Ectodermal cell (in vitro differentiated cells): ENCODE measurements around the gene VAV3.

Experiments used
- H3K27ac ChIP-seq: 2 replicates; pipeline ENCODE4 v1.7.0; 2013; ENCODE audit warnings: mild to moderate bottlenecking, low read depth, low read length; ENCODE audit not compliant: insufficient read depth, poor library complexity, severe bottlenecking
- H3K27me3 ChIP-seq: 2 replicates; pipeline ENCODE4 v1.7.0; 2013; ENCODE audit warnings: mild to moderate bottlenecking, low read length; ENCODE audit not compliant: insufficient read depth, control insufficient read depth, poor library complexity, severe bottlenecking
- H3K36me3 ChIP-seq: one replicate; pipeline ENCODE4 v1.7.0; 2013; ENCODE audit warnings: low read length; ENCODE audit not compliant: control insufficient read depth, insufficient read depth
- H3K4me1 ChIP-seq: one replicate; pipeline ENCODE4 v1.7.0; 2013; ENCODE audit warnings: low read length; ENCODE audit not compliant: control insufficient read depth, insufficient read depth
- H3K4me3 ChIP-seq: 2 replicates; pipeline ENCODE4 v1.7.0; 2013; ENCODE audit warnings: low read depth, low read length, control low read depth; ENCODE audit not compliant: insufficient read depth
- H3K9me3 ChIP-seq: 2 replicates; pipeline ENCODE4 v1.7.0; 2013; ENCODE audit warnings: mild to moderate bottlenecking, low read length, moderate library complexity; ENCODE audit not compliant: control insufficient read depth
- WGBS, 2 experiments: methylation state at CpG; one replicate each; pipeline ENCODE4 v1.1.7; 2013; ENCODE audit warnings: missing lambda C conversion rate in 2 of 2; 5-methylcytosine and 5-hydroxymethylcytosine counted together

The VAV3 gene

DNA sequence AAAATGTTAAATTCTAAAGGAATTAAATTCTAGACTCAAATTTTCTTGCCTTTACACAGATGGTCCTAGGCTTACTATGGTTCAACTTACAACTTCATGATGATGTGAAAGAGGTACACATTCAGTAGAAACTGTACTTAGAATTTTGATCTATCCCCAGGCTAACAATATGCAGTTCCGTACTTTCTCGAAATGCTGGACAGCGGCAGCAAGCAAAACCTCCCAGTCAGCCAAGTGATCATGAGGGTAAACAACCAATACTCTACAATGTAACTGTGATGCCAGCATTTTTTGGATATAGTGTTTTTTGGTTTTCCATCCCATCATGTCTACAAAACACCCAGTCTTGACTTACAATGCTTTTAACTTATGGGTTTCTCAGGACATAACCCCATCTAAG, 25.7 kb downstream of the VAV3 start:
- Histone ChIP-seq H3K27ac (no peak overlapping the region), H3K36me3 (no peaks in the 10 kb centered on the region), H3K4me1 (peaks cover 8% of the 10 kb centered on the region), H3K9me3 (no peaks in the 10 kb centered on the region), H3K27me3 (no peaks in the 10 kb centered on the region), H3K4me3 (no peak overlapping the region)
- 90 to 97% methylated on average over 3 of the region's 3 CpGs for WGBS, 2 experiments

DNA sequence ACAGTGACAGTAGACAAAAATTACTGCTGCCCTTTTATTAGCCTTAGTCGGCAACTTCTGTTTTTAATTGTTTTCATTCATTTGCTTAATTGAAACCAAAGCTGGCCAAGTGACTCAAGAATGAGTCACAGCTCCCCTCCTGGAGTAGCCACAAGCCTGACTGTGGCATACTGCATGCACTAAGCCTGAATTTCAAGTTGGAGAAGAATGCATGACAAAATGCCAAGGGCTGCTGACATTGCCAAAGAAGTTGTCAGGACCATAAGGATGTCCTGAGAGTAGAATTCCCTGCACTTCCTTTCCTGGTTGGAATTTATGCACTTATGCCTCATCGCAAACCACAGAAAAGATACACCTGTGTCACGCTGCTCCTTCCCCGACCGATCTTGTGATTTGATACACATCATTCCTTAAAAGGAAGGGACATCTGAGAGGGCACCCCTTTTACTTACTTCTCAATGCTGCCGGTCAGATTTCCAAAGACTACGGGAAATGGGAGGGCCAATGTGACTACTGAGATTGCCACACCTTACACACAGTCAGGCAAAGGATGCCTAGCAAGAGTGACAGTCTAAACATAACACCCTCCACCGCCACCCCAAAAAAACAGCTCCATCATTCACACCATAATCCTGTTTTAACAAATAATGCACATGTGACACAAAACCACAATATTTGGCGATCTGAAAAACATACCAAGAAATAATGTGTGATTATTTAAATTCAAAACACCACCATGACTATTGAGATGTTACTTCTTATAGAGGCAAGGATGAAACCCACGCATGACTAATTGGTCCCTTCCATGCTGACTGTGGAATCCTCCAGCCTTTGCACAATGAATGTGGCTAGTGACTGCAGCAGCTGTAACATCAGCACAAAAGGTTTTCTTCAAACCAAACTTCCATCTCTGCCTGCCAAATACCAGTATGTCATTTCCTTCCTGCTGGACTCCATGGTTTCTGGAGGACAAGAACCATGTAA, 28.2 kb downstream of the VAV3 start:
- no peaks in the 10 kb centered on the region for H3K36me3 ChIP-seq
- peaks cover 8% of the 10 kb centered on the region for H3K4me1 ChIP-seq
- no peaks in the 10 kb centered on the region for H3K27me3 ChIP-seq
- no peak overlapping the region for H3K27ac ChIP-seq
- no peaks in the 10 kb centered on the region for H3K9me3 ChIP-seq
- H3K4me3 ChIP-seq: no peak overlapping the region
- WGBS, 2 experiments: 40 to 51% methylated on average over 9 to 10 of the region's 10 CpGs

DNA sequence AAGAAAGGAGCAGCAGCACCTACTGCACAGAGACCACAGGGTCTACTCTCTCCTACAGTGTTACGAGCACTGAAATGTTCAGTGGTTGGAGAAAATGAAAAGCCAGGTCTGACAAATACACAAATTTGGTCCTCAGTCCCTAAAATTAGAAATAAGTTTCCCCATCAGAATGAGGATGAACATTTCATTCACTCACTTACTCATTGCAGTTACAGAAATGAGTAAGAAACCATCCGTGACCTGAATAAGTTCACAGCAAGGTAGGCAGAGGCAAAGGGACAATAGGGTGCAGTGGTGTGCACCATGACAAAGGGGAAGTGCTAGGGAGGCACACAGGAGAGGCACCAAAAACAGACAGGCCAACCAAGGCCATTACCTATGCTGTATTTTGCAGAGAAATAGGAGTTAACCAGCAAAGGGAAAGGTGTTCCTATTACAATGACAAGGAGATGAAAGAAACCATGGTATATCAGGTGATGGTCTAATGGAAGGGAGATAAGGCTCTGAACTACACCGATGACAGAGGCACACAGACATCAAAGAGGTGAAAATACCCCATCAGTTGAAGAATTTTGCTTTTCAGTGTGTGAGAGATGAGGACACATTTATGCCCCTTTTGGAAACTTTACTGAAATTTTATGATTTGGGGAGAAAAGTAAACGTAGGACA, 29.4 kb downstream of the VAV3 start:
- WGBS, 2 experiments: 94 to 96% methylated on average over 4 of the region's 4 CpGs
- Histone ChIP-seq H3K27me3 (no peaks in the 10 kb centered on the region), H3K4me1 (peaks cover 8% of the 10 kb centered on the region), H3K27ac (no peak overlapping the region), H3K9me3 (no peaks in the 10 kb centered on the region), H3K36me3 (no peaks in the 10 kb centered on the region), H3K4me3 (no peak overlapping the region)

DNA sequence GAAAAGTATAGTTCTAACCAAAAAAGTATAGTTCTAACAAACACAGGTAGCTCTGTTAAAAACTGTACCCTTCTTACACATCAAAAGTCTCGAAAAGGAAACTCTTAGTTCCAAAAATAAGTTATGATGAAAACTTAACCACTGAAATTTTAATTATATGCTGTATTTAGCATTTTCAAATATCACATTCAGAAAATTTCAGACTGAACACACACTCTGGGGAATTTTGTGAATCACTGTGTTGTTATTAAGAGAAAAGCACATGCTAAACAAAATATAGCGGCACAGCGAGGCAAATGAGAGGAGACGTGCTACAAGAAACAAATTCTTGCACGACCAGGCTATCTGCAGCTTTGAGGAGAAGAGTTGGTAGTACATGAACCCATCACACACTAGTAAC, 30.4 kb downstream of the VAV3 start:
- H3K27ac ChIP-seq: no peak overlapping the region
- whole genome bisulfite sequencing, 2 experiments: 92 to 94% methylated on average over 4 to 5 of the region's 5 CpGs
- H3K27me3 ChIP-seq: no peaks in the 10 kb centered on the region
- H3K9me3 ChIP-seq: no peaks in the 10 kb centered on the region
- H3K4me3 ChIP-seq: no peak overlapping the region
- peaks cover 8% of the 10 kb centered on the region for H3K4me1 ChIP-seq
- no peaks in the 10 kb centered on the region for H3K36me3 ChIP-seq

DNA sequence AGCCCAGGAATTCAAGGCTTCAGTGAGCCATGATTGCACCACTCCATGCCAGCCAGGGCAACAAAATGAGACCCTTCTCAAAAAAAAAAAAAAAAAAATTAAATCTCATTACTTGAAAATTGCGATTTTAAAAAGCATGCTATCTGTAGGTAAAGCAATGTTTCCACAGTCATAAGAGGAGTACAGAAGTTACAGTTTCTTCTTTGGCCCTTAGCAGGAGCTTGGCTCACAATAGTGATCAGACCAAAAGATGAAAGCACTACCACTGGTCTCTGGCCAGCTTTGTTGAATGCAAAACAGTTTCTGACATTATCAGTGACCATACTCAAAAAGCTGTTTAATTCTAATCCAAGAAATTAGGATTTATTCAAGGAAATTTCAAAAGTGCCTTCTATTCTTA, 31.2 kb downstream of the VAV3 start:
- H3K27me3 ChIP-seq: no peaks in the 10 kb centered on the region
- H3K4me1 ChIP-seq: peaks cover 8% of the 10 kb centered on the region
- H3K36me3 ChIP-seq: no peaks in the 10 kb centered on the region
- WGBS, 2 experiments: 92 to 100% methylated on average over 1 of the region's 1 CpG
- no peak overlapping the region for H3K27ac ChIP-seq
- no peak overlapping the region for H3K4me3 ChIP-seq
- H3K9me3 ChIP-seq: no peaks in the 10 kb centered on the region

DNA sequence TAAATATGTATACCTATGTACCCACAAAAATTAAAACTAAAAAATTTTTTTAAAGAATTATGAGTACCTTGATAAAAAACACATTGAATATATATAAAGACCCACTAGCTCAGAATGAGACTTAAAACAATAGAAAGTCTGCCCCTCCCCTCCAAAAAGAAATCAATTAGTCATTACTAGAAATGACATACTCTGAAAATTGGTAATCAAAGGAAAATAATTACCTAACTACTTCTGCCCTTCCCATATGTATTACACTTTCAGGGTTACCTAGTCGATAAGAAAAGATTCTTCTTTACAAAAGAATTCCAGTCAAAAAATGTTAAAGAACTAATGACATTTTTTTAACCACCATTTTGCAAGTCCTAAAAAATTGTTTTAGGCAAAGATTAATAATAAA, 34.7 kb downstream of the VAV3 start:
- 83 to 88% methylated on average over 1 of the region's 1 CpG for WGBS, 2 experiments
- no peak overlapping the region for H3K4me3 ChIP-seq
- H3K36me3 ChIP-seq: no peaks in the 10 kb centered on the region
- no peak overlapping the region for H3K27ac ChIP-seq
- H3K9me3 ChIP-seq: no peaks in the 10 kb centered on the region
- H3K27me3 ChIP-seq: no peaks in the 10 kb centered on the region
- no peaks in the 10 kb centered on the region for H3K4me1 ChIP-seq

DNA sequence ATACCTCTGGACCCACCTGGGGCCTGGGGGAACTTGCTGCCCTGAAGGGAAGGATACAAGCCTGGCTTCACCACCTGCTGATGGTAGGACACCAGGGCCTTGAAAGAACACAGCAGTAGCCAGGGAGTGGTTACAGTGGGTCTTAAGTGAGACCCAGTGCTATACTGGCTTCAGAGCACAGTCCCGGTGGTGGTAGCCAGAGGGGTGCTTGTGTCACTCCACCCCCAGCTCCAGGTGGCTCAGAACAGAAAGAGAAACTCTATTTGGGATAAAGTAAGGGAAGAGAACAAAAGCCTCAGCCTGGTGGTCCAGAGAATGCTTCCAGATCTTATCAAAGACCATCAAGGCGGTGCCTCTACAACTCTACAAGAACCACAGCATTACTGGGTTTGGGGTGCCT, 37.2 kb downstream of the VAV3 start:
- H3K36me3 ChIP-seq: no peaks in the 10 kb centered on the region
- no peaks in the 10 kb centered on the region for H3K9me3 ChIP-seq
- H3K27ac ChIP-seq: no peak overlapping the region
- 89 to 100% methylated on average over 2 of the region's 2 CpGs for WGBS, 2 experiments
- H3K4me3 ChIP-seq: no peak overlapping the region
- H3K27me3 ChIP-seq: no peaks in the 10 kb centered on the region
- no peaks in the 10 kb centered on the region for H3K4me1 ChIP-seq

DNA sequence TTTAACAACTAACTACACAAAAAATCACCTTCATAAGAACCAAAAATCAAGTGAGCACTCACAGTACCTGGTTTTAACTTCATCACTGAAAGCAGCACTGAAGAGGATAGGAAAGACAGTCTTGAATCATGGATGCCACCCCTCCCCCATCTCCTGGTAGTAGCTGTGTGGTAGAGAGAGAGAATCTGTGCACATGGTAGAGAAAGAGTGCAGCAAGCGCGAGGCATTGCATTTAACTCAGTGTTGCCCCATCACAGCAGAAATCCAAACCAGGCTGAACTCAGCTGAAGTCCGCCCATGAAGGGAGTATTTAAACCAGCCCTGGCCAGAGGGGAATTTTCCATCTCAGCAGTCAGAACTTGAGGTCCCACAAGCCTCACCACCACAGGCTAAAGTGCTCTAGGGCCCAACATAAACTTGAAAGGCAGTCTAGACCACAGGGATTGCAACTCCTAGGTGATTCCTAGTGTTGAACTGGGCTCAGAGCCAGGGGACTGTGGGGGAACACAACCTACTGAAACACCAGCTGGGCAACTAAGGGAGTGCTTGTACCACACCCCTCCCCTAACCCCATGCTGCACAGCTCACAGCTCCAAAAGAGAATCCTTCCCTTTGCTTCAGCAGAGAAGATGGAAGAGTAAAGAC, 38.4 kb downstream of the VAV3 start:
- Histone ChIP-seq H3K27ac (no peak overlapping the region), H3K27me3 (no peaks in the 10 kb centered on the region), H3K9me3 (no peaks in the 10 kb centered on the region), H3K4me3 (no peak overlapping the region), H3K4me1 (no peaks in the 10 kb centered on the region), H3K36me3 (no peaks in the 10 kb centered on the region)
- WGBS, 2 experiments: 92 to 96% methylated on average over 3 of the region's 3 CpGs

DNA sequence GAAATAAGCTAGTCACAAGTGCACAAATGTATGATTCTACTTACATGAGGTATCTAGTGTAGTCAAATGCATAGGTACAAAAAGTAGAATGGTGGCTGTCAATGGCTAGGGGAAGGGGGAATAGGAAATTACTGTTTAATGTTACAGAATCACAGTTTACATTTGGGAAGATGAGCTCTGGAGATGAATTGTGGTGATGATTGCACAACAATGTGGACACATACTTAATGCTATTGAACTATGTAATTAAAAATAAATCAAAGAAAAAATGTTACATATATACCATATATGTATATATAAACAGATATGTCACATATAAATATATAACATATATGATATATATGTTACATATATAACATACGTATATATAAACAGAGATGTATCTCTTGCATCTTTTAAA, 39.4 kb downstream of the VAV3 start:
- no peaks in the 10 kb centered on the region for H3K36me3 ChIP-seq
- WGBS, 2 experiments: no CpG with 5 or more reads among the region's 1 CpG
- H3K27me3 ChIP-seq: no peaks in the 10 kb centered on the region
- H3K4me1 ChIP-seq: no peaks in the 10 kb centered on the region
- no peaks in the 10 kb centered on the region for H3K9me3 ChIP-seq
- no peak overlapping the region for H3K4me3 ChIP-seq
- H3K27ac ChIP-seq: no peak overlapping the region

DNA sequence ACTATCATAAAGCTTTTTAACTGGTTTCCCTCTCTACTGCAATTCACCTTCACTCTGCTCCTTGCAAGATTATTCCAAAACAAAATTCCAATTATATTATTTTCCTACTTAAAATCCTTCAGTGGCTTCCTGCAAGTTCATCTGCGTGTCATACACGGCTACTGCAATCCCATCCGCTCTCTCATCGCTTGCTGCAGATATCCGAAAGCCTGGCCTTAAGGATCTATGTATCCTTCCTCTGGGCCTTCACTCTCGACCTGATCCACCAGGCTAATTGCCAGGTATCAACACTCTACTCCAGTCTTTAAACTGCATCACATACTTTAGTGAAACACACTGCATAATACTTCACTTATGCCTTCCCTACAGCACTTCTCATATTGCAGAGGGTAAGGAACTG, 44.0 kb downstream of the VAV3 start:
- Histone ChIP-seq H3K27me3 (no peaks in the 10 kb centered on the region), H3K4me1 (no peaks in the 10 kb centered on the region), H3K9me3 (no peaks in the 10 kb centered on the region), H3K27ac (no peak overlapping the region), H3K4me3 (no peak overlapping the region), H3K36me3 (no peaks in the 10 kb centered on the region)
- whole genome bisulfite sequencing, 2 experiments: 89 to 90% methylated on average over 6 of the region's 6 CpGs
